ENCODE results near the gene PPP1R12C. TPM values are rescaled to one million over a fixed set of nuclear protein-coding genes. Genes with fewer than 3 reads are reported as not detected.

PPP1R12C gene
- total RNA-seq, 1 experiment from 2014 or later = 30.5 TPM

DNA sequence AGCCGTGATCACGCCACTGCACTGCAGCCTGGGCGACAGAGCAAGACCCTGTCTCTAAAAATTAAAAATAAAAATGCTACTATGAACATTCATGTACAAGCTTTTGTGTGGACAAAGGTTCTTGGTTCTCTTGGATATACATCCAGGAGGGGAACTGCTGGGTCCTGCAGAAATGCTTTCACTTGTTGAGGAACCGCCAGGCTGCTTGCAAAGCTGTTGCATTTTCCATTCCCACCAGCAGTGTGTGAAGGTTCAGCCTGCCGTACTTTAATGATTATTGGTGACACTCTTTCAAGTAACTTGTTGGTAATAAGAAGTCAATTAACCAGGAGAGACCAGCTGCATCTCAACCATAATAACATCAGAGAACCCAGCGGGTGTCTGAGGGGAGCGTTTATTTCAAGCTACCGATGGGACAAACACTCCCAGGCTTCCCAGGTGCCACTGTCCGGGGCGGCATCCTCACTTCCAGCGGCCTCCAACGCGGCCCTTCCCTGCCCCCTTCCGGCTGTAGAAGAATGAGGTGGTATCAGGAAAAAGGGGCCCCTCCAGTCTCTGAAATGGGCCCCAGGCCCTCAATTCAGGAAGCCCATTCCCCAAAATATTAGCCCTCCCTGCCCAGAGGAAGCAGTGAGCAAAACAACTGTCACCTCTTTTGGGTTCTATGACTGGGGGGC, 15.2 kb upstream of the PPP1R12C start:
- H3K27me3 ChIP-seq = no peaks in the 10 kb centered on the region
- no peak for DNase-seq
- peaks cover 30% of the 10 kb centered on the region for H3K36me3 ChIP-seq
- H3K27ac ChIP-seq = no peak overlapping the region
- H3K4me1 ChIP-seq = no peaks in the 10 kb centered on the region
- no peaks in the 10 kb centered on the region for H3K9me3 ChIP-seq (replicated peaks)
- H3K4me3 ChIP-seq = no peak overlapping the region

DNA sequence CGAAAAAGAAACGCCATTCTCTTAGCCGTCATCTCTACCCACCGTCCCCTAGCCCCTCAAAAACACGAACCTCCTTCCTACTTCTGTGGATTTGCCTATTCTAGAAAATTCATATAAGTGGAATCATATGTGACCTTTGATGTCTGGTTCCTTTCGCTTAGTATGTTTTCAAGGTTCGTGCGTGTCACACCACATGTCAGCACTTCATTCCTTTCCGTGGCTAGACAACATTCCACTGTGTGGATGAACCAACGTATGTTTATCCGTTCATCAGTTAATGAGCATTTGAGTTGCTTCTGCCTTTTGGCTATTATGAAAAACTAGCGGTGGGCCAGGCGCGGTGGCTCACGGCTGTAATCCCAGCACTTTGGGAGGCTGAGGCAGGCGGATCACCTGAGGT, 14.0 kb upstream of the PPP1R12C start:
- H3K9me3 ChIP-seq (replicated peaks) = no peaks in the 10 kb centered on the region
- no peaks in the 10 kb centered on the region for H3K27me3 ChIP-seq
- no peaks in the 10 kb centered on the region for H3K4me1 ChIP-seq
- H3K27ac ChIP-seq = no peak overlapping the region
- H3K36me3 ChIP-seq = peaks cover 28% of the 10 kb centered on the region
- no peak for DNase-seq
- no peak overlapping the region for H3K4me3 ChIP-seq

DNA sequence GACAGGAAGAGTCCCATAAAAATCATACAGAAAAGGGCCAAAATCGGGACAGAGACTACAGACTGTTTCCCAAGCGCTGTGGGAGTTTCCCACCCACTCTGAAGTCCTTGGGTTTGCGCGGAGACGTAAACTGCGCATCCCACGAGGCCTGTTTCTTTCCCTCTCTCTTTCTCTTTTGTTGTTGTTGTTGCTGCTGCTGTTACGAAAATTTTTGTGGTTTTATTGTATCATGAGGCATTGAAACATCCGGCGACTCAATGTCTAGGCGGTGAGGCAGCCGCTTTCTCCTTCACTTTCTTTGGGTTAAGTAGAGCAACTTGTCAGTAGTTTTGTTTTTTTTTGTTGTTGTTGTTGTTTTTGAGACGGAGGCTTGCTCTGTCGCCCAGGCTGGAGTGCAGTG, 1.6 kb upstream of the PPP1R12C start:
- Histone ChIP-seq H3K27me3 (no peaks in the 10 kb centered on the region), H3K27ac (no peak overlapping the region), H3K4me3 (no peak overlapping the region), H3K4me1 (0 out of 2 replicates have a peak, but pooled peaks cover 5% of the 10 kb centered on the region), H3K36me3 (no peaks in the 10 kb centered on the region), H3K9me3 (replicated peaks) (no peaks in the 10 kb centered on the region)
- no peak for DNase-seq

DNA sequence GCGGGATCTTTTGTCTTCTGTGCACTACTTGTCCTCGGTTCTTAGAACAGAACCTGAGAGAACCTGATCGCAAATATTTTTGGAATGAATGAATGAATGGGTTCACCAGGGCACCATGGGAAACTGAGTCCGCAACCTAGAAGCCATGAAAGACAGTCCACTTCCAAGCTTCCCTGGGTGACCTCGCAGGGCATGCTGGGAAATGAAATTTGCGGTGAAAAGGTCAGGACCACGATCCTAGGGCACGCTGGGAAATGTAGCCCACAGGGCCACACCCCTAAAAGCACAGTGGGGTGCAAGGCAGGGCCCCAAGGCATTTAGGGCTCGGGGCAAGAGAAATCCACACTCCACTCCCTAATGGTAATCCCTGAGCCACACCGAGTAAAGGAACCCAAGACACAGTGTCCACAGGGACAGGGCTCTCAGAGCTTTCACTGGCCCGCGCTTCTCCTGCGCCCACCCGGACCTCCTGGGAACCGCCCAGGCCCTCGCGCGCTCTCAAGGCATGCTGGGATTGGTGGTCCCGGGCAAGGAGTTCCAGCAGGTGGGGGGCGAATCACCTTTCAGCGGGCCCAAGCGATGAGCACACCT, 1.1 kb upstream of the PPP1R12C start:
- Histone ChIP-seq H3K4me1 (peaks cover 8% of the 10 kb centered on the region; the same call in 1 of the 2 replicates), H3K4me3 (peak overlapping the region; percentile 68), H3K27me3 (no peaks in the 10 kb centered on the region), H3K27ac (peak overlapping the region; percentile 57; the same call in 1 of the 2 replicates), H3K9me3 (replicated peaks) (no peaks in the 10 kb centered on the region), H3K36me3 (no peaks in the 10 kb centered on the region)
- DNase-seq = peak in 1 of 2 experiments; percentile 55

DNA sequence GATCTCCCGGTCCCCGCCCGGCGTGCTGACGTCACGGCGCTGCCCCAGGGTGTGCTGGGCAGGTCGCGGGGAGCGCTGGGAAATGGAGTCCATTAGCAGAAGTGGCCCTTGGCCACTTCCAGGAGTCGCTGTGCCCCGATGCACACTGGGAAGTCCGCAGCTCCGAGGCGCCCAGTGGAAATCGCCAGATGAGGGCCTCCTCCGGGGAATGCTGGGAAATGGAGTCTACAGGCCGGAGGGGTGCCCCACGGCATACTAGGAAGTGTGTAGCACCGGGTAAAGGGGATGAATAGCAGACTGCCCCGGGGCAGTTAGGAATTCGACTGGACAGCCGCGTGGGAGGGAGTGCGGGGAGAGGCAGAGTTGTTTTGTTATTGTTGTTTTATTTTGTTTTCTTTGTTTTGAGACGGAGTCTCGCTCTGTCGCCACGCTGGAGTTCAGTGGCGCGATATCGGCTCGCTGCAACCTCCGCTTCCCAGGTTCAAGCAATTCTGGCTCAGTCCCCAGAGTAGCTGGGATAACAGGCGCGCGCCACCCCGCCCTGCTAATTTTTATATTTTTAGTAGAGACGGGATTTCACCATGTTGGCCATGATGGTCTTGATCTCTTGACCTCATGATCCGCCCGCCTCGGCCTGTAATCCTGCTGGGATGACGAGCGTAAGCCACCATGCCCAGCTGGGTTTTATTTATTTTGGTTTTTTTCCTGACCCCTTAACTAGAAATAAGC, 390 bp upstream of the PPP1R12C start:
- no peaks in the 10 kb centered on the region for H3K27me3 ChIP-seq
- DNase-seq = peak; percentile 98
- peak overlapping the region; percentile 57 for H3K27ac ChIP-seq
- peak overlapping the region; percentile 68 for H3K4me3 ChIP-seq
- H3K9me3 ChIP-seq (replicated peaks) = no peaks in the 10 kb centered on the region
- H3K36me3 ChIP-seq = no peaks in the 10 kb centered on the region
- peaks cover 13% of the 10 kb centered on the region; the same call in 1 of the 2 replicates for H3K4me1 ChIP-seq

DNA sequence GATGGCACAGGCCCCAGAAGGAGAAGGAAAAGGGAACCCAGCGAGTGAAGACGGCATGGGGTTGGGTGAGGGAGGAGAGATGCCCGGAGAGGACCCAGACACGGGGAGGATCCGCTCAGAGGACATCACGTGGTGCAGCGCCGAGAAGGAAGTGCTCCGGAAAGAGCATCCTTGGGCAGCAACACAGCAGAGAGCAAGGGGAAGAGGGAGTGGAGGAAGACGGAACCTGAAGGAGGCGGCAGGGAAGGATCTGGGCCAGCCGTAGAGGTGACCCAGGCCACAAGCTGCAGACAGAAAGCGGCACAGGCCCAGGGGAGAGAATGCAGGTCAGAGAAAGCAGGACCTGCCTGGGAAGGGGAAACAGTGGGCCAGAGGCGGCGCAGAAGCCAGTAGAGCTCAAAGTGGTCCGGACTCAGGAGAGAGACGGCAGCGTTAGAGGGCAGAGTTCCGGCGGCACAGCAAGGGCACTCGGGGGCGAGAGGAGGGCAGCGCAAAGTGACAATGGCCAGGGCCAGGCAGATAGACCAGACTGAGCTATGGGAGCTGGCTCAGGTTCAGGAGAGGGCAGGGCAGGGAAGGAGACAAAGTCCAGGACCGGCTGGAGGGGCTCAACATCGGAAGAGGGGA, 1.1 kb downstream of the PPP1R12C start:
- H3K9me3 ChIP-seq (replicated peaks) = no peaks in the 10 kb centered on the region
- H3K36me3 ChIP-seq = no peaks in the 10 kb centered on the region
- peak overlapping the region; percentile 71 for H3K4me3 ChIP-seq
- peaks cover 13% of the 10 kb centered on the region; the same call in 1 of the 2 replicates for H3K4me1 ChIP-seq
- no peak overlapping the region for H3K27ac ChIP-seq
- DNase-seq = peak; percentile 43 to 50
- no peaks in the 10 kb centered on the region for H3K27me3 ChIP-seq

DNA sequence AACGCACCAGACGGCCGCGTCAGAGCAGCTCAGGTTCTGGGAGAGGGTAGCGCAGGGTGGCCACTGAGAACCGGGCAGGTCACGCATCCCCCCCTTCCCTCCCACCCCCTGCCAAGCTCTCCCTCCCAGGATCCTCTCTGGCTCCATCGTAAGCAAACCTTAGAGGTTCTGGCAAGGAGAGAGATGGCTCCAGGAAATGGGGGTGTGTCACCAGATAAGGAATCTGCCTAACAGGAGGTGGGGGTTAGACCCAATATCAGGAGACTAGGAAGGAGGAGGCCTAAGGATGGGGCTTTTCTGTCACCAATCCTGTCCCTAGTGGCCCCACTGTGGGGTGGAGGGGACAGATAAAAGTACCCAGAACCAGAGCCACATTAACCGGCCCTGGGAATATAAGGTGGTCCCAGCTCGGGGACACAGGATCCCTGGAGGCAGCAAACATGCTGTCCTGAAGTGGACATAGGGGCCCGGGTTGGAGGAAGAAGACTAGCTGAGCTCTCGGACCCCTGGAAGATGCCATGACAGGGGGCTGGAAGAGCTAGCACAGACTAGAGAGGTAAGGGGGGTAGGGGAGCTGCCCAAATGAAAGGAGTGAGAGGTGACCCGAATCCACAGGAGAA, 1.9 kb downstream of the PPP1R12C start:
- Histone ChIP-seq H3K4me3 (peak overlapping the region; percentile 71), H3K36me3 (no peaks in the 10 kb centered on the region), H3K27me3 (no peaks in the 10 kb centered on the region), H3K4me1 (peaks cover 13% of the 10 kb centered on the region; the same call in 1 of the 2 replicates), H3K27ac (no peak overlapping the region), H3K9me3 (replicated peaks) (no peaks in the 10 kb centered on the region)
- DNase-seq = no peak

DNA sequence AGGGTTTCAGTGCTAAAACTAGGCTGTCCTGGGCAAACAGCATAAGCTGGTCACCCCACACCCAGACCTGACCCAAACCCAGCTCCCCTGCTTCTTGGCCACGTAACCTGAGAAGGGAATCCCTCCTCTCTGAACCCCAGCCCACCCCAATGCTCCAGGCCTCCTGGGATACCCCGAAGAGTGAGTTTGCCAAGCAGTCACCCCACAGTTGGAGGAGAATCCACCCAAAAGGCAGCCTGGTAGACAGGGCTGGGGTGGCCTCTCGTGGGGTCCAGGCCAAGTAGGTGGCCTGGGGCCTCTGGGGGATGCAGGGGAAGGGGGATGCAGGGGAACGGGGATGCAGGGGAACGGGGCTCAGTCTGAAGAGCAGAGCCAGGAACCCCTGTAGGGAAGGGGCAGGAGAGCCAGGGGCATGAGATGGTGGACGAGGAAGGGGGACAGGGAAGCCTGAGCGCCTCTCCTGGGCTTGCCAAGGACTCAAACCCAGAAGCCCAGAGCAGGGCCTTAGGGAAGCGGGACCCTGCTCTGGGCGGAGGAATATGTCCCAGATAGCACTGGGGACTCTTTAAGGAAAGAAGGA, 2.8 kb downstream of the PPP1R12C start:
- Histone ChIP-seq H3K27ac (no peak overlapping the region), H3K4me3 (no peak overlapping the region), H3K9me3 (replicated peaks) (no peaks in the 10 kb centered on the region), H3K36me3 (no peaks in the 10 kb centered on the region), H3K27me3 (no peaks in the 10 kb centered on the region), H3K4me1 (peaks cover 13% of the 10 kb centered on the region; the same call in 1 of the 2 replicates)
- DNase-seq = no peak

DNA sequence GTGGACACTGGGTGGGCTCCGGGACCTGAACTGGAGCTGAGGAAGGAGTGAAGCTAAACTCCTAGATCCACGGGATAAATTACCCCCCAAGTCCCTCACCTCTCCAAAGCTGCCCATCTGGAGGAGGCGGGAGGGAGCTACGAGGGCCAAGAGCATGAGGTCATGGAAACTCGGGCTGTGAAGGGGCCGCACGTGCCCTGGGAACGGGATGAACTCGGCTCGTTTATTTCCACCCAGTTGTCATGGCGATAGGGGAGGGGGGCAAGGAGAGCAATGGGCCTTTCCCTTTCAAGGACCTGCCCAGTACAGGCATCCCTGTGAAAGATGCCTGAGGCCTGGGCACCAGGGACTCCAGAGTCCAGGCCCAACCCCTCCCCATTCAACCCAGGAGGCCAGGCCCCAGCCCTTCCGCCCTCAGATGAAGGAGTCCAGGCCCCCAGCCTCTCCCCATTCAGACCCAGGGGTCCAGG, 3.8 kb downstream of the PPP1R12C start:
- Histone ChIP-seq H3K4me1 (peaks cover 13% of the 10 kb centered on the region; the same call in 1 of the 2 replicates), H3K27me3 (no peaks in the 10 kb centered on the region), H3K27ac (no peak overlapping the region; the same call in 1 of the 2 replicates), H3K36me3 (no peaks in the 10 kb centered on the region), H3K4me3 (no peak overlapping the region), H3K9me3 (replicated peaks) (no peaks in the 10 kb centered on the region)
- peak; percentile 50 to 68 for DNase-seq

DNA sequence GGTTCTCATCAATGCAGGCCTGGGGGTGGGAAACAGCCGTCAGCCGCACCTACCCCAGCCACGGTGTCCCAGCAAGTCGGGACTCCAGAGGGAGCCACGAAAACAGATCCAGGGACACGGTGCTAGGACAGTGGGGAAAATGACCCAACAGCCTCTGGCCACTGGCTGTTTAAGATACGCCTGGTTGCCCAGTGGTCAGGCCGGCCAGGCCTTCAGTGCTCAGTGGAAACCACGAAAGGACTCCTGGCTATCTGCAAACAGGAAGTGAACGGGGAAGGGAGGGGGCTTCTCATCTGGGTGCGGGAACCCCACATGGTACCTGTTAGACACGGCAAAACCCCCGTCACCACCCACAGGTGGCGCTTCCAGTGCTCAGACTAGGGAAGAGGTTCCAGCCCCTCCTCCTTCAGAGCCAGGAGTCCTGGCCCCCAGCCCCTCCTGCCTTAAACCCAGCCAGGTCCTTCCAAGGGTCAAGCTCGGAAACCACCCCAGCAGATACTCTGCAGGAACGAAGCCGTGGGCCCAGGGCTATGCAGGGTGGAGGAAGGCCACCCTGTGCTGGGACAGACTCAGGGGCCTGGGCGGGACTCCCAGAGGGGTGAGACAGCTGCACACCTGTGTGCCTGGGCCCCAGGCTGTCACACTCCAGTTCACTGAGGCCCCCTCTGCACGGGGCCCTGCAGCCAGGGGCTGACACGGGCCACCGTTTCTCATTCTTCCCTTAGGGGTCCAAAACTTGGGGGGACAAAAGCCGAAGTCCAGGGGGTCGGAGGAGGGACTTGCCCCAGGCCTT, 4.5 kb downstream of the PPP1R12C start:
- no peak for DNase-seq
- no peaks in the 10 kb centered on the region for H3K36me3 ChIP-seq
- H3K27me3 ChIP-seq = no peaks in the 10 kb centered on the region
- H3K4me1 ChIP-seq = peaks cover 10% of the 10 kb centered on the region; the same call in 1 of the 2 replicates
- no peak overlapping the region for H3K4me3 ChIP-seq
- H3K9me3 ChIP-seq (replicated peaks) = no peaks in the 10 kb centered on the region
- H3K27ac ChIP-seq = no peak overlapping the region; the same call in 1 of the 2 replicates

DNA sequence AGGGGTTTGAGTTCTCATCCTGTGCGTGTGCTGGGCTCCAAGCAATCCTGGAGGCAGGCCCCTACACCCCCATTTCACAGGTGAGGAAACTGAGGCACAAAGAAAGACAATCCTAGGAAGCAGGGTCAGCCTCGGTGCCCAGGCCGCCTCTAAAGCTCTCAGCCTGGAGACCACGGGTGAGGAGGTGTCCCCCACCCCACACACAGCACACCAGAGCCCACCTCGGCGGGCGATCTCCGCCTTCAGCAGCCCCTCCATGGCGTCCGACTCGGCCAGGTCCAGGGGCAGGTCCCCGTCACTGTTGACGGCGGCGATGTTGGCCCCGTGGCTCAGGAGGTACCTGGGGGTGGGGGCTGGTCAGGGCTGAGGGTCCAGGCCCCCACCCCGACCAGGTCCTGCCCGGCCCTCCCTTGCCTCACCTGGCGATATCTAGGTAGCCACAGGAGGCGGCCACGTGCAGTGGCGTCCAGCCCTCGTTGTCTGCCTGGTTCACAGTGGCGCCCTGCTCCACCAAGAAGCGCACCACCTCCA, 5.1 kb downstream of the PPP1R12C start:
- no peak overlapping the region for H3K27ac ChIP-seq
- DNase-seq = no peak
- H3K4me1 ChIP-seq = peaks cover 10% of the 10 kb centered on the region; the same call in 1 of the 2 replicates
- no peaks in the 10 kb centered on the region for H3K27me3 ChIP-seq
- no peaks in the 10 kb centered on the region for H3K9me3 ChIP-seq (replicated peaks)
- H3K4me3 ChIP-seq = no peak overlapping the region
- no peaks in the 10 kb centered on the region for H3K36me3 ChIP-seq

DNA sequence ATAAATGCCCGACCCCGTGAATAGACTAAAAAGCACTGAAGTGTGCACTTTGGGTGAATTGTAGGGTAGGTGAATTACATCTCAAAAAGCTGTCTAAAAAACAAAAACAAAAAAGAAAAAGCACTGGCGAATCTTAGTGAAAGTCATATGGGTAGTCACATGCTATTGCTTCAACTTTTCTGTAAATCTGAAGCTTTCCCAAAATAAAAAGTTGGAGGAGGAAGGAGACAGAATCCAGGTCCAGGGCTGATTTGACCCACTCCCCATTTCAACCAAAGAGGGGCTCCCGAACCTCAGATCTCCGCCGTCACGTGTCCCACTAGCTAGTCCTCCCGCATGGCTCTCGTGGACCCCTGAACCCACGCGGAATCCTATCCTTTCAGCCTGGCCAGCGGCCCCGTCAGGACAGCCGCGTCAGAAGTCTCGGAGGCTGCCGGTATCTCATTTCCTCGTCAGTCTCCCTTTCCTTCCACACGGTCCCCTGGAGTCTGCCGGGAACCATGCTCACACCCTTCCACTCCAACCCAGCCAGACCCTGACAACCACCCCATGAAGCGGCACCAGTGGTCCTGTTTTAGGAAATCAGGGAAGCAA, 6.1 kb downstream of the PPP1R12C start:
- H3K4me1 ChIP-seq = peaks cover 10% of the 10 kb centered on the region; the same call in 1 of the 2 replicates

More for the DNA sequence above, 6.1 kb downstream of the PPP1R12C start:
- Histone ChIP-seq H3K27ac (no peak overlapping the region), H3K27me3 (no peaks in the 10 kb centered on the region), H3K9me3 (replicated peaks) (no peaks in the 10 kb centered on the region), H3K4me3 (no peak overlapping the region), H3K36me3 (no peaks in the 10 kb centered on the region)
- DNase-seq = no peak
